ENCODE data around the gene RAD23B.
"Not testable (repeated sequence)": the region's sequence is repeated elsewhere in the genome, so short reads cannot be mapped to it uniquely, and the experiment has no call there.

Gene RAD23B

DNA sequence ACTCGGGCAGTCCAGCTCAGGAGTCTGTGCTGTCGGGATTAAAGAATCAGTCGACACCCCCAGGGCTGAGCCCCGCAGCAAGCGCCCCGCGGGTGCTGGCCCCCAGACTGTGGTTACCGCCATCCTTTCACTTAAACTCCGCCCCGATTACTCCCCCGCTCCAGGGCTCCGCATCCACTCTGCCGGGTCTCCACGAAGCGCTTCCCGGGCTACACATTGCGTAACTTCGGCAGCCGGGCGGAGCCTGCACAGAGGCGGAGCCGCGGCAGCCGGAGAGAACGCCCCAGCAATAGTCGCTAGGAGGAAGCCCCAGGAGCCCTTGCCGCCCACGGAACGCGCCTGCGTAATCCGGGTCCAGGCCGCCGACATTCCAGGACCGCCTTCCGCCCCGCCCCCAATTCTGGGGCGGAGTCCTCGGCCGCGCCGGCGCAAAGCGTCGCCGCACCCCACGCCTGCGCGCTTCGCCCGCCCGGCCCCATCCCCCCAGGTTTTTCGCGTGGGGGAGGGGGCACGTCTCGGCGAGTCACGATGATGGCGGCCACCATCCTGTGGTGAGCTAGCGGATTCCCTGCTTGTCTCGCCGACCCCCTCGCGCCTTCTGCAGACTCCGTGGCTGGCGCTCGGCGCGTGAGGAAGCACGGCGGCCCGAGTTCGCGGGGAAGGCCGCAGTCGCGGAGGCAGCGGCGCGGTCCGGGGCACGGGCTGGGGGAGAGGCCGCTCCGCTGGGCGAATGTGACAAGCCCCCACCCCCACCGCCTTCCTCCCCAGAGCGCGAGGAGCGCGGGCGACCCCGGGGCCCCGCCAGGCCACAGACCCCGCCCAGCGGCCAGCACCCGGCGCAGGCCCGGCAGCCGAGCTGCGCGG is at the start of gene RAD23B:
TSS of gene RAD23B (plus strand) at position 521 of the 864 bp plus-strand sequence. CDS start 351 bp downstream, outside the sequence.
- peak; percentile 86 to 90 for DNase-seq

DNA sequence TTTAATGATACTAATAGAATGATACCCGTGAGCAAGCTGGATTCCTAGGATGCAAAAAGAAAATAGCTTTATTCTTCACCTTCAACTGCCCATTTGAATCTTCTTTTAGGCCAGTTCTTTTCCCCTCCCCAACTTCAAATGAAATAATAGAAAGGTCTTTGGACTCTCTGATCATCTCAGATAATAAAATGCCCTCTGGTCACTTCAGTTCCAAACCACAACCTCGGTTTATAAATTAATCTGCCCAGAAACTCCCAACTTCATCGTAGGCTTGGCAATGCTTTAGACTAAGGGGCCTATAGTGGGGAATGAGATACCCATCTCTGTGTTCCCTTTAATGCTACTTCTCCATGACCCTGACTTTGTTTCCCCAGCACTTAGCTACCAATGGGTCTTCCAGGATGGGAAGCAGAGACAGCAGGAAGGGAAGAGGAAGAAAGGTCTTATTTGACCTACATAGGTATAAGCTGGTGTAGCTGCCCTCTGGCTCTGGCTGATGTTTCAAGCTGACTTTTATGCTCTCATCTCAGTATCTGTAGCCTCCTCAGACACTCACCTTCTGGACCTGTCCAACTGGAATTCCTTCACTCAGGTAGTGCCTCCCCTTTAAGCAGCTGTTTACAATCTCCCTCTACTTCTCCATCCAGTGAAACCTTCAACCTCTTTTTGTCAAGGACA is 47.2 kb upstream of the RAD23B start:
- no peak for DNase-seq

DNA sequence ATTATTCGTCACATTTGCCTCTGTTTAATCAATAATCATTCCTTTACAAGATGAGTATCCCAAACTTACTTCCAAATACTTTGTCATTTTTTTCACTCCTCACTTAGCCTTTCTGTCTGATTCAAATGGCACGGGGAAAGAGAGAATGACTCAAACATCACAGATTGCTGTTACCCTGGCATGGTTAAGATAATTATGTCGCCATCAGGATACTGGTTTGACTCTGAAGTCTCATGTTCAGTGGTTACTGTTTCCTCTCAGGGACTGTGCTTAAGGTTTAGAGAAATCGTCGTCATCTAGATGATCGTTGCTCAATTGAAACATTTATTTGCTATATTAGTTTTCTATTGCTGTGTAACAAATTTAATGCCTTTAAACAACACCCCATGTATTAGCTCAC is 45.2 kb upstream of the RAD23B start:
- DNase-seq = no peak

- no peak for DNase-seq
Measured at GRCh38 chr9:107239474-107239873, 43.6 kb upstream of the RAD23B start.

DNA sequence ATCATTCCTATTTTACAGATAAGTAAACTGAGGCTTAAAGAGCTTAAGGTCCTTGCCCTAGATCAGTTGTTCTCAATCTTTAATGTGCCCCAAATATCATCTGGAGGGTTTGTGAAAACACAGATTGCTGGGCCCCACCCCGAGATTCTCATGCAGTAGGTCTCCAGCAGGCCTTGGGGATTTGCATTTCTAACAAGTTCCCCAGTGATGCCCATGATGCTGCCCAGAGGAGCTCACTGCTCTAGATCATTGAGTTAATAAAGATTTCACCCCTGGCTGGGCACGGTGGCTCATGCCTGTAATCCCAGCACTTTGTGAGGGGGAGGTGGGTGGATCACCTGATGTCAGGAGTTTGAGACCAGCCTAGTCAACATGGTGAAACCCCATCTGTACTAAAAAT is 42.8 kb upstream of the RAD23B start:
- DNase-seq = no peak

DNA sequence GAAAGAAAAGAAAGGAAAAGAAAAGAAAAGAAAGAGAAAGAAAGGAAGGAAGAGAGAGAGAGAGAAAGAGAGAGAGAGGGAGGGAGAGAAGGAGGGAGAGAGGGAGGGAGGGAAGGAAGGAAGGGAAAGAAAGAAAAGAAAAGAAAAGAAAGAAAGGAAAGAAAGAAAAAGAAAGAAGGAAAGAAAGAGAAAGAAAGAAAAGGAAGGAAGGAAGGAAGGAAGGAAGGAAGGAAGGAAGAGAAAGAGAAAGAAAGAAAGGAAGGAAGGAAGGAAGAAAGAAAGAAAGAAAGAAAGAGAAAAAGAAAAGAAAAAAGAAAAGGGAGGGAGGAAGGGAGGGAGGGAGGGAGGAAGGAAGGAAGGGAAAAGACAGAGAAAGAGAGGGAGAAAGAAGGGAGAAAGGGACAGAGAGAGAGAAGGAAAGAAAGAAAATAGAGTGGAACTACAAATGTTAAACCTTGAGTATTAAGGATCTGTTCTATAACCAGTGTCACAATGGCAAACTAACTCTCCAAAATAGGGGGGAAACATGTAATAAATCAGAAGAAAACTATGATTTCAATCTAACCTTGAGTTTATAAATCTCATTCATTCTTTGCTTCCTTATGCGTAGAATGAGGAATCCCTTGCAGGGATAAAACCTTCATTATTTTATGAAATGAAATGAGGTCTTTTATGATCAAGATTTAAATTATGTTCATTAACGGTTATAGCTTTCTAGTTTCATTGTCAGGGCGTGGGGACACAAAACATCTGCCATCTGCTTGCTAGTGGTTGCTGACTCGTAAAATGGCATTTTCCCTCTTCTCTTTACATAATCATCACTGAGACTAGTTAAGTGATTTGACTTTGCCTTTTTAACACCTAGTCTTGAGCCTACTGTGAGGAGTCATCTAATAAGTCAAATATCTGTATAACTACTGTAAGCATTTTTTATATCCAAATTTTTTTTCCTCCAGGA is 40.7 kb upstream of the RAD23B start:
- DNase-seq = no peak

- DNase-seq = no peak
Measured at GRCh38 chr9:107243742-107244141, 39.3 kb upstream of the RAD23B start.

GRCh38 chr9:107246259-107247254 is 36.5 kb upstream of the RAD23B start:
- no peak for DNase-seq

DNA sequence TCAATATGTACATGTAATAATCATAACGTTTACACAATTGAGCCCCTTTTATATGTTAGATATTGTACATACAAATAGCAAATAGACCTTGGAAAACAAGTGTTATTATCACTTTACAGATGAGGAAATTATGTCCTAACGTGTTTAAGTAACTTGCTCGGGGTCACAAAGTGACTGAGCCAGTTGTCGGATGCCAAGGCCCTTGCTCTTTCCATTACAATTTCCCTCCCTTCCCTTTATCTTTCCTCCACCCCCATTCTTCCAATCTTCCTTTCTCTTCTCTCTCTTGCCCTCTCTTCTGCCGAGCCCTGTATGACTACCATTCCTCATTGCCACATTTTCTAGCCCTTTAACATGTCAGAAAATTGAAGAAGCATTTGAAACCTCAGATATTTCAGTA is 34.4 kb upstream of the RAD23B start:
- no peak for DNase-seq

- DNase-seq = no peak
Measured at GRCh38 chr9:107249131-107249533, 33.9 kb upstream of the RAD23B start.

DNA sequence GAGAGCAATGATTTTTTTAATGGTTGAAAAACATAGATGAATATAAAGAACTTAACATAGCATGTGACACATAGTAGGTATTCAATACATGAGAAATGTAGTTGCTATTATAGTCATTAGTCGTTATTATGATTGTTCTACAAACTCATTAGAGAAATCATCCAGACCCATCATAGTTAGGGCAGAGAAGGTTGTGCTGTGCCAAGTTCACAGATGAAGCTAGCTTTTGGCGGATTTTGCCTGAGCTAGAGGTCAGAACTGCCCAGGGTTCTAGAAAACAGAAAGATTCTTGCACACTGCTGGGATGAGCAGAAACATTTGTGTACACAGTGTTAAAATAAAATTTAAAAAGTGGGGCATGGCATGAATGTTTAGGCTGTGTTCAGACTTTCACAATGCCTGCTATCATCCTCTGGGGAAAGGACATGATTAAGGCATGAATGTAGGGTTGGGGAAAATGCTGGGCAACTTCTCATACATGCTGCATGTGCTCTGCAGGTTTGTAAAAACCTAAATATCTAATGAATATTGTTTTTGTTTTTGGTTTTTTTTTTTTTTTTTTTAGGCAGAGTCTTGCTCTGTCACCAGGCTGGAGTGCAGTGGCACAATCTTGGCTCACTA is 33.3 kb upstream of the RAD23B start:
- no peak for DNase-seq

DNA sequence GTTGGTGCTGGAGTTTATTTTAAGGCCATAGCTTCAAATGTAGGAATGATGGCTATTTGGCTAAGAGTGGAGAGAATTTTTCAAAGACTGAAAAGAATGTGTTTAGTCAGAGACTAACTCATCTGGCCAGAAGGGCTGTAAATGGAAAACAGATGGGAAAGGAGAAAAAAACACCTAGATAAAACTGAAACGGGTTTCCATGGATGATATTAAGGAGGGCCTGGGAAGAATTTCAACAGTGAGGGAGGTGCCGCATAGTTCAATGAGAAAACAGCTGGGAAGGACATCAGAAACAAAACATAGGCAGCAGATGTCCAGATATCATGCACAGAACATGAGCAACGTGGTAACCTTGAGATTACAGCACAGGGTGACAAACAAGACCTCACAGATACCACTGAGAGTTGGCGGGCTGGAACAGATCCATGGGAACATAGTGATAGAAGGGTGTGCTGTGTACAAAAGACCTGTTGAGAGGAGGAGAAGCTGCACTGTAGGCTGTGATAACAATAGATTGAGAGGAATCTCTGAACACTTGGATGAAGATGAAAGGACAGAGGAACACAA is 31.2 kb upstream of the RAD23B start:
- DNase-seq = no peak

- DNase-seq = no peak
Measured at GRCh38 chr9:107258919-107259318, 24.2 kb upstream of the RAD23B start.

- not testable (repeated sequence) for DNase-seq
Measured at GRCh38 chr9:107259751-107260313, 23.2 kb upstream of the RAD23B start.

DNA sequence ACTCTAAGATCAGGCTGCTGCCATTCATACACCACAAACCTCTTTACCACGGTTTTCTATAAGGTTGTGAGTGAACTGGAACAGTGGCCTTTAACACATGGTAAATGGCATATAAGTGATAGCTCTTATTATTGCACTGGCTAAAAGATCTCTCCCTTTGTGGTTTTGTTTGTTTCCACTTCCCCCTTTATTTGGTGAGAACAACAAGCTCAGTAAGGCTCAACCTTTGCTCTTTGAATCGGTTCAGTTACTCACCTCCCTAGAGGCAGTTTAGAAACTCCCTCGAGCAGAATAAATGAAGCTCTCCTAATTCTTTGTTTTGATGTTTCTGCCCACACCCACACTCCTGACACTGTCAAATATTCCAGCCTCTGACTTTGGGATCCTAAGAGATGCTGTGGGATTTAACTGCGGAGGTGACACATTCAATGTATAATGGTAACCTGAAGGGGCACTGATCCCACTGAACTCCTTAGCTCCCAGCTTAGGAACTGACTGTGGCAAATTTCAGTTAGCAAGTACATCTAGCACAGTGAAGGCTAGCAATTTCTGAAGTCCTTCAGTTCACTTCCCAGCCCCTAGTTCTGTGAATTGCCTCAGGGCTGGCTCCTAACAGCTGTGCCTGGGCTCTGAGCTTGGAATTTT is 22.5 kb upstream of the RAD23B start:
- peak in 1 of 2 experiments; percentile 2 for DNase-seq

DNA sequence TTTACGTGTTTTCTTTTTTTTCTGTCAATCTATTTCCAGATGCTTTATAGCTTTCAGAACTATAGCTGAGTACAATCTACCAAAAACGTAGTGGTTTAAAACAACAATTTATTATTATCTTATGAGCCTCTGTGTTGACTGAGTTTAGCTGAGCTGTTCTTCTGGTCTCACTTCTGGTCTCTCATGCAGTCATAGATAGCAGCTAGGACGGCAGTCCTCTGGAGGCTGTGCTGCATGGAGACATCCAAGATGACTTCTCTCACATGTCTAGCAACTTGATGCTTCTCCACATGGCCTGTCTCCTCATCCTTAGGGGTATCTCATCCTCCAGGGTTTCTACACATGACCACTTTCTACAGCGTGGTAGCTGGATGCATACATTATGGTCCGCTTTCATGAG is 22.0 kb upstream of the RAD23B start:
- no peak for DNase-seq

DNA sequence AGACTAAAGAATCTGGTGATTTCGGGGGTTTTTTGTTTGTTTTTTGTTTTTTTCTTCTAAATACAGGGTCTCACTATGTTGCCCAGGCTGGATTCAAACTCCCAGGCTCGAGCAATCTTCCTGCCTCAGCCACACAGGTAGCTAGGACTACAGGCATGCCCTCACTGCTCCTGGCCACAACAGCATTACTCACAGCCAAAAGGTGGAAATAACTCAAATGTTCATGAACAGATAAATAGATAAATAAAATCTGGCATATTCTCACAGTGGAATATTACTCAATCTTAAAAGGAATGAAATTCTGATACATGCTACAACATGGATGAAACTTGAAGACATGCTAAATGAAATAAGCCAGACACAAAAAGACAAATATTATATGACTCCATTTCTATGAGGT is 19.8 kb upstream of the RAD23B start:
- no peak for DNase-seq

- no peak for DNase-seq
Measured at GRCh38 chr9:107266624-107267368, 16.3 kb upstream of the RAD23B start.

GRCh38 chr9:107268560-107268959 is 14.5 kb upstream of the RAD23B start:
- no peak for DNase-seq

Data from NCI-H187 (cell line).